HepG2 (cell line): ENCODE measurements around the gene CCDC142. TPM values are rescaled to one million over a fixed set of nuclear protein-coding genes. Genes with fewer than 3 reads are reported as not detected.

Source experiments
- AHDC1 ChIP-seq: sonication (generic); formaldehyde crosslinking; IDR thresholded peaks from 2 replicates; pipeline ENCODE4 v1.5.1; 2020; ENCODE audit warnings: mild to moderate bottlenecking, missing genetic modification reagents, borderline replicate concordance
- ASH2L ChIP-seq: fragments of 300-600, 200-600 bp; sonication (generic); IDR thresholded peaks from 2 replicates; pipeline ENCODE4 v1.7.0; 2017; ENCODE audit warnings: low read depth, mild to moderate bottlenecking, moderate library complexity, mixed read lengths, low read length; ENCODE audit not compliant: insufficient read length
- HNRNPLL ChIP-seq: fragments of 200-400 bp; formaldehyde crosslinking; IDR thresholded peaks from 2 replicates; pipeline ENCODE4 v1.6.1; 2017; ENCODE audit warnings: mild to moderate bottlenecking, low read depth, low read length; ENCODE audit not compliant: poor library complexity, severe bottlenecking
- NFE2L1 ChIP-seq: sonication (generic); formaldehyde crosslinking; IDR thresholded peaks from 2 replicates; pipeline ENCODE4 v1.4.0; 2020; ENCODE audit warnings: missing genetic modification reagents, mild to moderate bottlenecking, borderline replicate concordance
- NR2C2 ChIP-seq: sonication (generic); formaldehyde crosslinking; IDR thresholded peaks from 2 replicates; pipeline ENCODE4 v1.4.0; 2020; ENCODE audit warnings: missing genetic modification reagents, mild to moderate bottlenecking, moderate library complexity, borderline replicate concordance
- PHF20 ChIP-seq: sonication (generic); formaldehyde crosslinking; IDR thresholded peaks from 2 replicates; pipeline ENCODE4 v1.5.0; 2020; ENCODE audit warnings: mild to moderate bottlenecking, missing genetic modification reagents
- RAD51 ChIP-seq: fragments of 450-650 bp; IDR thresholded peaks from 2 replicates; pipeline ENCODE4 v1.6.1; 2016; ENCODE audit warnings: borderline replicate concordance
- RFXAP ChIP-seq: sonication (generic); formaldehyde crosslinking; IDR thresholded peaks from 2 replicates; pipeline ENCODE4 v1.4.0; 2020; ENCODE audit warnings: missing genetic modification reagents, borderline replicate concordance
- SAFB2 ChIP-seq: sonication (generic); formaldehyde crosslinking; IDR thresholded peaks from 2 replicates; pipeline ENCODE4 v1.5.1; 2020; ENCODE audit warnings: missing genetic modification reagents, low read depth, mild to moderate bottlenecking, borderline replicate concordance
- SP2 ChIP-seq: sonication (generic); formaldehyde crosslinking; IDR thresholded peaks from 2 replicates; pipeline ENCODE4 v1.5.1; 2020; ENCODE audit warnings: mild to moderate bottlenecking, missing genetic modification reagents
- TBP ChIP-seq: sonication (generic); formaldehyde crosslinking; IDR thresholded peaks from 2 replicates; pipeline ENCODE4 v1.5.0; 2020; ENCODE audit warnings: missing genetic modification reagents
- TGIF2 ChIP-seq: IDR thresholded peaks from 2 replicates; pipeline ENCODE4 v1.6.1; 2016; ENCODE audit warnings: control low read depth, missing compliant biosample characterization
- ZBTB3 ChIP-seq: sonication (generic); formaldehyde crosslinking; IDR thresholded peaks from 2 replicates; pipeline ENCODE4 v1.4.0; 2020; ENCODE audit warnings: low read depth, mild to moderate bottlenecking, moderate library complexity, missing genetic modification reagents, borderline replicate concordance
- ZBTB38 ChIP-seq: sonication (generic); formaldehyde crosslinking; IDR thresholded peaks from 2 replicates; pipeline ENCODE4 v1.5.1; 2020; ENCODE audit warnings: mild to moderate bottlenecking, missing genetic modification reagents
- ZEB1 ChIP-seq: IDR thresholded peaks from 2 replicates; pipeline ENCODE4 v1.6.1; 2012; ENCODE audit warnings: mild to moderate bottlenecking, low read depth, inconsistent platforms; ENCODE audit not compliant: insufficient replicate concordance
- ZNF230 ChIP-seq: sonication (generic); formaldehyde crosslinking; IDR thresholded peaks from 2 replicates; pipeline ENCODE4 v1.4.0; 2020; ENCODE audit warnings: mild to moderate bottlenecking, missing genetic modification reagents
- ZNF275 ChIP-seq: sonication (generic); formaldehyde crosslinking; IDR thresholded peaks from 2 replicates; pipeline ENCODE4 v1.8.0; 2022; ENCODE audit warnings: missing genetic modification reagents, mild to moderate bottlenecking, inconsistent platforms, borderline replicate concordance
- ZNF674 ChIP-seq: sonication (generic); formaldehyde crosslinking; IDR thresholded peaks from 2 replicates; pipeline ENCODE4 v1.5.0; 2020; ENCODE audit warnings: low read depth, mild to moderate bottlenecking, missing genetic modification reagents
- polyA plus RNA-seq, 8 experiments: library from polyadenylated mRNA; depleted of rRNA in 3 of 8; stranded (reverse) in 7 of 8; unstranded in 1 of 8; fragments of >200 nt; fragmentation: Illumina TruSeq in 4 of 8; extraction: Trizol in 4 of 8; gene quantifications; 2 replicates each; pipeline versions ENCODE4 v1.2.1 to v1.2.3, GENCODE V29; 2011 to 2016; ENCODE audit warnings: low read depth in 4 of 8, missing spikeins in 1 of 8, mixed read lengths in 1 of 8; ENCODE audit not compliant: insufficient read depth in 1 of 8
- total RNA-seq, 5 experiments: library from RNA; depleted of rRNA; stranded (reverse); fragments of >200 nt; fragmentation: Illumina TruSeq; extraction: Trizol; gene quantifications; 2 replicates each; pipeline ENCODE4 v1.2.3, GENCODE V29; 2016; ENCODE audit warnings: low read depth in 1 of 5
- TF ChIP-seq, protein P1 (sequence below): sonication (generic); formaldehyde crosslinking; IDR thresholded peaks from 2 replicates; pipeline ENCODE4 v1.5.0; 2020; ENCODE audit warnings: missing genetic modification reagents
- TF ChIP-seq, protein P2 (sequence below): sonication (generic); formaldehyde crosslinking; conservative IDR thresholded peaks from 2 replicates; pipeline ENCODE4 v1.8.0; 2022; ENCODE audit warnings: missing genetic modification reagents

The CCDC142 gene
- total and polyA plus RNA-seq, 2 of the 13 experiments (the other 11 are each of a cell fraction or from before 2014, with no cell fraction given): 14.7 to 30.4 TPM

DNA sequence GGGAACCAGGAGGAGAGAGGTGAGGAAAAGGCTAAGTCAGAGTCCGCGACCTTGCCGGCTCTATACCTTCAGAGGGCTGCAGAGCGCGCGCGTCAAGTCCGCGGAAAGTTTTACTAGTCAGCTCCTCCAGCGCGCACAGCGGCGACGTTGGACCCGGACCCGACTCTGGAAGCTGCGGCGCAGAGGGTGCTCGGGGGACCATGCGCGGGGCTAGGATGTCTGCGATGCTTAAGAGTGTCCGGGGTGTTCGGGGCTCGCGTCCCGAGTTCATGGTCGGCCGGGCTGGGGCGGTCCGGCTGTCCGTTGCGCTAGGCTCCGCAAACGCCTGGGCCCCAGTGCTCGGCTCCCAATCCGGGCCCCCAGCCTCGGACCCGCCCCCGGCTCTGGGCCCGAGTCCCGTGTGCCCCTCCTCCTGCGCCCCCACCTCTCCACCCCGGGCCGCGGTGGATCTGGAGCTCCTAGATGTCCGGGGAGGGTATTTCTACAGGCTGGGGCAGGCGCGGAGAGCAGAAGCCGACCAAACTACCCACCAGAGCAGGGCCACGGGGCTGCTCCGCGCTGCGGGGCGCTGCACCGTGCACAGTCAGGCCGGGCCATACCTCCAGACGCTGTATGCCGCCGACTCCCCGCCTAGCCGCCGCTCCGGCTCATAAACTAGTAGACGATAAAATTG lies 16.6 kb upstream of the CCDC142 start, which contains the start of gene LBX2 (continued):
- no peak for TF ChIP-seq TGIF2 (CRISPR knock-in tag)
- TF ChIP-seq, protein P1, sequence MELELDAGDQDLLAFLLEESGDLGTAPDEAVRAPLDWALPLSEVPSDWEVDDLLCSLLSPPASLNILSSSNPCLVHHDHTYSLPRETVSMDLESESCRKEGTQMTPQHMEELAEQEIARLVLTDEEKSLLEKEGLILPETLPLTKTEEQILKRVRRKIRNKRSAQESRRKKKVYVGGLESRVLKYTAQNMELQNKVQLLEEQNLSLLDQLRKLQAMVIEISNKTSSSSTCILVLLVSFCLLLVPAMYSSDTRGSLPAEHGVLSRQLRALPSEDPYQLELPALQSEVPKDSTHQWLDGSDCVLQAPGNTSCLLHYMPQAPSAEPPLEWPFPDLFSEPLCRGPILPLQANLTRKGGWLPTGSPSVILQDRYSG (CRISPR knock-in tag): no peak
- peak; percentile 95 for TF ChIP-seq HNRNPLL
- TF ChIP-seq ZNF275: no peak
- TF ChIP-seq NR2C2 (CRISPR knock-in tag): 0 out of 2 replicates have a peak, but pooled peaks have one; percentile 10
- no peak for TF ChIP-seq TBP
- no peak for TF ChIP-seq RAD51
- peak; percentile 15; the same call in 1 of the 2 replicates for TF ChIP-seq RFXAP (CRISPR knock-in tag)
- TF ChIP-seq PHF20 (CRISPR knock-in tag): no peak
- no peak for TF ChIP-seq ZNF230
- no peak for TF ChIP-seq ASH2L
- no peak for TF ChIP-seq AHDC1 (CRISPR knock-in tag)
- no peak for TF ChIP-seq ZNF674 (CRISPR knock-in tag)
- TF ChIP-seq, protein P2, sequence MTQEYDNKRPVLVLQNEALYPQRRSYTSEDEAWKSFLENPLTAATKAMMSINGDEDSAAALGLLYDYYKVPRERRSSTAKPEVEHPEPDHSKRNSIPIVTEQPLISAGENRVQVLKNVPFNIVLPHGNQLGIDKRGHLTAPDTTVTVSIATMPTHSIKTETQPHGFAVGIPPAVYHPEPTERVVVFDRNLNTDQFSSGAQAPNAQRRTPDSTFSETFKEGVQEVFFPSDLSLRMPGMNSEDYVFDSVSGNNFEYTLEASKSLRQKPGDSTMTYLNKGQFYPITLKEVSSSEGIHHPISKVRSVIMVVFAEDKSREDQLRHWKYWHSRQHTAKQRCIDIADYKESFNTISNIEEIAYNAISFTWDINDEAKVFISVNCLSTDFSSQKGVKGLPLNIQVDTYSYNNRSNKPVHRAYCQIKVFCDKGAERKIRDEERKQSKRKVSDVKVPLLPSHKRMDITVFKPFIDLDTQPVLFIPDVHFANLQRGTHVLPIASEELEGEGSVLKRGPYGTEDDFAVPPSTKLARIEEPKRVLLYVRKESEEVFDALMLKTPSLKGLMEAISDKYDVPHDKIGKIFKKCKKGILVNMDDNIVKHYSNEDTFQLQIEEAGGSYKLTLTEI (CRISPR knock-in tag): no peak
- TF ChIP-seq ZEB1: no peak
- no peak for TF ChIP-seq SAFB2
- TF ChIP-seq ZBTB3 (CRISPR knock-in tag): no peak
- TF ChIP-seq NFE2L1 (CRISPR knock-in tag): no peak
- no peak; the same call in 1 of the 2 replicates for TF ChIP-seq ZBTB38 (CRISPR knock-in tag)
- no peak for TF ChIP-seq SP2 (CRISPR knock-in tag)
